HepG2 (cell line): ENCODE results near the gene ARHGDIG. TPM values are rescaled to one million over a fixed set of nuclear protein-coding genes. Genes with fewer than 3 reads are reported as not detected.

Experiments used
- ATAC-seq: fragments of 200-7000 bp; cut with Tn5 transposase; 3 replicates; pipeline ENCODE4 v1.9.1; 2020; ENCODE audit warnings: mild to moderate bottlenecking, moderate library complexity
- BruUV-seq: library from RNA; stranded (reverse); fragments of 400-500 nt; replicated peaks from 2 replicates; lab custom pipeline; 2021; lab: Mats Ljungman, UMichigan
- CTCF ChIA-PET: fragments of 300-600 bp; formaldehyde crosslinking; extraction: SDS; loops from one replicate; lab custom pipeline; 2021; ENCODE audit warnings: low total read pairs, inconsistent platforms, low intra/inter-chr PET ratio; lab: Yijun Ruan, JAX
- POLR2A ChIA-PET: fragments of 350-600 bp; sonication (Branson Sonifier 250); formaldehyde crosslinking; loops from one replicate; lab custom pipeline; 2020; ENCODE audit warnings: antibody characterized with exemption, inconsistent platforms; lab: Yijun Ruan, JAX
- DNase-seq: peaks from one replicate; pipeline ENCODE4 v3.0.0-alpha.2; 2015; ENCODE audit warnings: low spot score
- FAIRE-seq: peaks from 3 replicates; lab custom pipeline; 2011; peaks lifted over from hg19 to GRCh38; lab: Jason Lieb, UNC
- H2AFZ ChIP-seq: one replicate; pipeline ENCODE4 v1.6.1; 2011; ENCODE audit warnings: low read length, inconsistent platforms
- H3K27ac ChIP-seq: fragments of 300-600 bp; 3 replicates; pipeline ENCODE4 v1.8.0; 2011; ENCODE audit warnings: mixed run types, mild to moderate bottlenecking, mixed read lengths, low read length, inconsistent platforms; ENCODE audit not compliant: insufficient read depth; ENCODE audit errors: extremely low read length
- H3K27me3 ChIP-seq, 2 experiments: fragments of 200-600 bp in 1 of 2; 2 replicates in 1 of 2; 3 replicates in 1 of 2; pipeline versions ENCODE4 v1.6.0 to v1.8.0; 2011; ENCODE audit warnings: low read length in 2 of 2, mild to moderate bottlenecking in 2 of 2, moderate library complexity in 2 of 2, inconsistent platforms in 1 of 2; ENCODE audit not compliant: insufficient read depth in 2 of 2, control insufficient read depth in 1 of 2
- H3K36me3 ChIP-seq, 2 experiments: fragments of 200-600 bp in 1 of 2; replicated peaks in 1 of 2; 2 replicates in 1 of 2; 3 replicates in 1 of 2; pipeline versions ENCODE4 v1.5.1 to v1.8.0; 2011; ENCODE audit warnings: low read length in 2 of 2, inconsistent platforms in 1 of 2; ENCODE audit not compliant: insufficient read depth in 2 of 2, control insufficient read depth in 1 of 2
- H3K4me1 ChIP-seq: 2 replicates; pipeline ENCODE4 v1.5.1; 2012; ENCODE audit warnings: low read length, inconsistent platforms; ENCODE audit not compliant: insufficient read depth
- H3K4me2 ChIP-seq: 2 replicates; pipeline ENCODE4 v1.6.0; 2011; ENCODE audit warnings: low read depth, low read length, inconsistent platforms
- H3K4me3 ChIP-seq, 3 experiments: fragments of 200-600 bp in 1 of 3; sonication (generic), shearing (Covaris generic) in 1 of 3; replicated peaks in 1 of 3; 2 replicates each; pipeline ENCODE4 v1.5.1; 2011 to 2016; ENCODE audit warnings: low read length in 3 of 3, inconsistent platforms in 2 of 3, low read depth in 2 of 3, mild to moderate bottlenecking in 2 of 3, control low read depth in 1 of 3, mixed read lengths in 1 of 3; ENCODE audit not compliant: insufficient read depth in 1 of 3
- H3K79me2 ChIP-seq: one replicate; pipeline ENCODE4 v1.6.1; 2011; ENCODE audit warnings: low read length, inconsistent platforms; ENCODE audit not compliant: insufficient read depth
- H3K9ac ChIP-seq: 2 replicates; pipeline ENCODE4 v1.6.0; 2011; ENCODE audit warnings: mild to moderate bottlenecking, low read depth, low read length, inconsistent platforms; ENCODE audit not compliant: insufficient read depth
- H3K9me3 ChIP-seq: 2 replicates; pipeline ENCODE4 v1.5.1; 2012; ENCODE audit warnings: mild to moderate bottlenecking, low read length
- H4K20me1 ChIP-seq: 2 replicates; pipeline ENCODE4 v1.6.0; 2011; ENCODE audit warnings: inconsistent platforms, mild to moderate bottlenecking, low read length, moderate library complexity; ENCODE audit not compliant: insufficient read depth
- DNMT3B ChIP-seq: conservative IDR thresholded peaks from 2 replicates; pipeline ENCODE4 v1.6.1; 2016; ENCODE audit warnings: missing biosample characterization, control low read depth
- EP300 ChIP-seq, 3 experiments: sonication (generic) in 1 of 3; formaldehyde crosslinking in 1 of 3; IDR thresholded peaks; 2 replicates each; pipeline versions ENCODE4 v1.5.1 to v1.6.1; 2011 to 2020; ENCODE audit warnings: low read depth in 2 of 3, low read length in 2 of 3, borderline replicate concordance in 1 of 3, improper control_type of control experiment in 1 of 3, mild to moderate bottlenecking in 1 of 3, missing genetic modification reagents in 1 of 3, moderate library complexity in 1 of 3
- FOXP1 ChIP-seq, 2 experiments: fragments of 450-650 bp in 1 of 2; IDR thresholded peaks; 2 replicates each; pipeline ENCODE4 v1.6.1; 2017 to 2018; ENCODE audit warnings: antibody characterized with exemption in 1 of 2
- KLF9 ChIP-seq: IDR thresholded peaks from 2 replicates; pipeline ENCODE4 v1.6.1; 2016; ENCODE audit warnings: low read depth
- NFKBIZ ChIP-seq: IDR thresholded peaks from 2 replicates; pipeline ENCODE4 v1.6.1; 2018; ENCODE audit warnings: missing genetic modification reagents, missing compliant biosample characterization
- RARG ChIP-seq: sonication (generic); formaldehyde crosslinking; IDR thresholded peaks from 2 replicates; pipeline ENCODE4 v1.4.0; 2020; ENCODE audit warnings: low read depth, mild to moderate bottlenecking, missing genetic modification reagents
- ZFP37 ChIP-seq: sonication (generic); formaldehyde crosslinking; IDR thresholded peaks from 2 replicates; pipeline ENCODE4 v1.4.0; 2020; ENCODE audit warnings: missing genetic modification reagents, borderline replicate concordance
- ZMYM2 ChIP-seq: sonication (generic); formaldehyde crosslinking; IDR thresholded peaks from 2 replicates; pipeline ENCODE4 v1.8.0; 2022; ENCODE audit warnings: mild to moderate bottlenecking, missing genetic modification reagents
- ZNF224 ChIP-seq: sonication (generic); formaldehyde crosslinking; IDR thresholded peaks from 2 replicates; pipeline ENCODE4 v1.5.0; 2020; ENCODE audit warnings: mild to moderate bottlenecking, missing genetic modification reagents
- ZNF326 ChIP-seq: sonication (generic); formaldehyde crosslinking; IDR thresholded peaks from 2 replicates; pipeline ENCODE4 v1.4.0; 2020; ENCODE audit warnings: missing genetic modification reagents, borderline replicate concordance
- ZNF350 ChIP-seq: sonication (generic); formaldehyde crosslinking; IDR thresholded peaks from 2 replicates; pipeline ENCODE4 v1.4.0; 2020; ENCODE audit warnings: mild to moderate bottlenecking, low read depth, missing genetic modification reagents, borderline replicate concordance
- ZNF563 ChIP-seq: sonication (generic); formaldehyde crosslinking; IDR thresholded peaks from 2 replicates; pipeline ENCODE4 v1.8.0; 2022; ENCODE audit warnings: mild to moderate bottlenecking, moderate library complexity, missing genetic modification reagents
- WGBS: methylation state at CpG from one replicate; pipeline ENCODE4 v1.1.6; 2017; ENCODE audit warnings: low lambda C conversion rate; 5-methylcytosine and 5-hydroxymethylcytosine counted together
- in situ Hi-C: cut with HindIII; loops from 2 replicates; pipeline ENCODE4 v1.10.0; 2017; ENCODE audit warnings: low pct_unique_long_range_greater_than_20kb; ENCODE audit not compliant: extremely low pct_ligation_motif_present
- intact Hi-C: fragments of 100-400 bp; cut with micrococcal nuclease; formaldehyde crosslinking; loops from one replicate; pipeline ENCODE4 v1.10.0; 2022; ENCODE audit not compliant: unreplicated experiment
- polyA plus RNA-seq, 8 experiments: library from polyadenylated mRNA; depleted of rRNA in 3 of 8; stranded (reverse) in 7 of 8; unstranded in 1 of 8; fragments of >200 nt; fragmentation: Illumina TruSeq in 4 of 8; extraction: Trizol in 4 of 8; gene quantifications; 2 replicates each; pipeline versions ENCODE4 v1.2.1 to v1.2.3, GENCODE V29; 2011 to 2016; ENCODE audit warnings: low read depth in 4 of 8, missing spikeins in 1 of 8, mixed read lengths in 1 of 8; ENCODE audit not compliant: insufficient read depth in 1 of 8
- total RNA-seq, 5 experiments: library from RNA; depleted of rRNA; stranded (reverse); fragments of >200 nt; fragmentation: Illumina TruSeq; extraction: Trizol; gene quantifications; 2 replicates each; pipeline ENCODE4 v1.2.3, GENCODE V29; 2016; ENCODE audit warnings: low read depth in 1 of 5
- TF ChIP-seq, protein P1 (sequence below): sonication (generic); formaldehyde crosslinking; IDR thresholded peaks from 2 replicates; pipeline ENCODE4 v1.4.0; 2020; ENCODE audit warnings: mild to moderate bottlenecking, missing genetic modification reagents
- TF ChIP-seq, protein P2 (sequence below): sonication (generic); formaldehyde crosslinking; IDR thresholded peaks from 2 replicates; pipeline ENCODE4 v1.4.0; 2020; ENCODE audit warnings: mild to moderate bottlenecking, missing genetic modification reagents
- TF ChIP-seq, protein P3 (sequence below): sonication (generic); formaldehyde crosslinking; IDR thresholded peaks from 2 replicates; pipeline ENCODE4 v1.4.0; 2020; ENCODE audit warnings: missing genetic modification reagents
- TF ChIP-seq, protein P4 (sequence below): sonication (generic); formaldehyde crosslinking; IDR thresholded peaks from 2 replicates; pipeline ENCODE4 v1.8.1; 2022; ENCODE audit warnings: mild to moderate bottlenecking, missing genetic modification reagents

Gene ARHGDIG
- total and polyA plus RNA-seq, 2 of the 13 experiments (the other 11 are each of a cell fraction or from before 2014, with no cell fraction given) = 0.24 to 0.48 TPM

DNA sequence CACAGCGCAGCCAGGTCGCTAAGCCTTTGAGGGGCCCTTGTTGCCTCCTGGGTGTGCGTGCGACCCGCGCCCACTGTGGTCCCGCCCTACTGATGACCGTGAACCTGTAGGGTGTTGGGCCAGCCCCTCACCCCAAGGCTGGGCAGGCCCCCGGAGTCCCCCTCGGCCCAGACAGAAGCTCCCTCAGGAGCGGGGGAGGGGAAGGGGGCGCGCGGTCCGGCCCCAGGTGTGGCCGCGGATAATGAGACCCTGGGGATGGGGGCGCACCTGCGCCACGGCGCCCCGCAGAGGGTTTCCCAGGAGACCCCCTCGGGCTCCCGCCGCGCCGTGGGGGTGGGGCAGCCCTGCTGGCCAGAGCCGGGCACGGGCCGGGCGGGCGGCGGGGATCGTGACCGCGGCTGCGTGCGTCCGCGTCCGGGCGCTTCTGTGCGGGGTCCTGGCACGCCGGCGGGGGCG is 358 bp upstream of the ARHGDIG start:
- Histone ChIP-seq H3K4me1 (peaks cover 18% of the 10 kb centered on the region), H3K79me2 (no peaks in the 10 kb centered on the region), H3K9ac (no peak overlapping the region), H3K27ac (no peak overlapping the region), H3K9me3 (no peaks in the 10 kb centered on the region), H2AFZ (no peak overlapping the region), H3K4me2 (0 out of 2 replicates have a peak overlapping the region, but pooled peaks have one; percentile 32), H3K36me3 (no peaks in the 10 kb centered on the region), H4K20me1 (no peaks in the 10 kb centered on the region), H3K4me3 (peak overlapping the region in 2 of 3 experiments; percentile 9 to 46; a peak in 2 of 6 replicates), H3K27me3 (peaks cover 9 to 54% of the 10 kb centered on the region in 2 experiments; a peak in 4 of 5 replicates)
- in situ Hi-C loops = no loop called here
- no CpG with 5 or more reads among the region's 47 CpGs for WGBS
- POLR2A ChIA-PET = interaction anchor here (2.3 kb wide), 1 partner anchor 45 kb away, joined by 7 read pairs; the partner anchor contains the start of gene FAM234A
- CTCF ChIA-PET = no interaction called here
- no TSS peak for BruUV-seq
- ATAC-seq (no peak), FAIRE-seq (no peak), DNase-seq (no peak)
- intact Hi-C loops = no loop called here
- TF ChIP-seq KLF9 (no peak), ZNF350 (CRISPR knock-in tag) (no peak), ZFP37 (CRISPR knock-in tag) (no peak), ZNF563 (CRISPR knock-in tag) (no peak), ZNF224 (CRISPR knock-in tag) (no peak), FOXP1 (IDR thresholded peaks at IDR 0.05) (no peak), FOXP1 (CRISPR knock-in tag; IDR thresholded peaks at IDR 0.05) (no peak), RARG (no peak), ZNF326 (no peak), NFKBIZ (no peak), EP300 (IDR thresholded peaks at IDR 0.05; ENCODE audit: low read depth in 2 of 2, low read length in 2 of 2) (no peak), EP300 (CRISPR knock-in tag; IDR thresholded peaks at IDR 0.05; ENCODE audit: borderline replicate concordance) (no peak), DNMT3B (CRISPR knock-in tag) (no peak), ZMYM2 (no peak)
- TF ChIP-seq, protein P1, sequence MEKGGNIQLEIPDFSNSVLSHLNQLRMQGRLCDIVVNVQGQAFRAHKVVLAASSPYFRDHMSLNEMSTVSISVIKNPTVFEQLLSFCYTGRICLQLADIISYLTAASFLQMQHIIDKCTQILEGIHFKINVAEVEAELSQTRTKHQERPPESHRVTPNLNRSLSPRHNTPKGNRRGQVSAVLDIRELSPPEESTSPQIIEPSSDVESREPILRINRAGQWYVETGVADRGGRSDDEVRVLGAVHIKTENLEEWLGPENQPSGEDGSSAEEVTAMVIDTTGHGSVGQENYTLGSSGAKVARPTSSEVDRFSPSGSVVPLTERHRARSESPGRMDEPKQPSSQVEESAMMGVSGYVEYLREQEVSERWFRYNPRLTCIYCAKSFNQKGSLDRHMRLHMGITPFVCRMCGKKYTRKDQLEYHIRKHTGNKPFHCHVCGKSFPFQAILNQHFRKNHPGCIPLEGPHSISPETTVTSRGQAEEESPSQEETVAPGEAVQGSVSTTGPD = no peak
- TF ChIP-seq, protein P2, sequence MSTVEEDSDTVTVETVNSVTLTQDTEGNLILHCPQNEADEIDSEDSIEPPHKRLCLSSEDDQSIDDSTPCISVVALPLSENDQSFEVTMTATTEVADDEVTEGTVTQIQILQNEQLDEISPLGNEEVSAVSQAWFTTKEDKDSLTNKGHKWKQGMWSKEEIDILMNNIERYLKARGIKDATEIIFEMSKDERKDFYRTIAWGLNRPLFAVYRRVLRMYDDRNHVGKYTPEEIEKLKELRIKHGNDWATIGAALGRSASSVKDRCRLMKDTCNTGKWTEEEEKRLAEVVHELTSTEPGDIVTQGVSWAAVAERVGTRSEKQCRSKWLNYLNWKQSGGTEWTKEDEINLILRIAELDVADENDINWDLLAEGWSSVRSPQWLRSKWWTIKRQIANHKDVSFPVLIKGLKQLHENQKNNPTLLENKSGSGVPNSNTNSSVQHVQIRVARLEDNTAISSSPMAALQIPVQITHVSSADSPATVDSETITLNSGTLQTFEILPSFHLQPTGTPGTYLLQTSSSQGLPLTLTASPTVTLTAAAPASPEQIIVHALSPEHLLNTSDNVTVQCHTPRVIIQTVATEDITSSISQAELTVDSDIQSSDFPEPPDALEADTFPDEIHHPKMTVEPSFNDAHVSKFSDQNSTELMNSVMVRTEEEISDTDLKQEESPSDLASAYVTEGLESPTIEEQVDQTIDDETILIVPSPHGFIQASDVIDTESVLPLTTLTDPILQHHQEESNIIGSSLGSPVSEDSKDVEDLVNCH = no peak
- TF ChIP-seq, protein P3, sequence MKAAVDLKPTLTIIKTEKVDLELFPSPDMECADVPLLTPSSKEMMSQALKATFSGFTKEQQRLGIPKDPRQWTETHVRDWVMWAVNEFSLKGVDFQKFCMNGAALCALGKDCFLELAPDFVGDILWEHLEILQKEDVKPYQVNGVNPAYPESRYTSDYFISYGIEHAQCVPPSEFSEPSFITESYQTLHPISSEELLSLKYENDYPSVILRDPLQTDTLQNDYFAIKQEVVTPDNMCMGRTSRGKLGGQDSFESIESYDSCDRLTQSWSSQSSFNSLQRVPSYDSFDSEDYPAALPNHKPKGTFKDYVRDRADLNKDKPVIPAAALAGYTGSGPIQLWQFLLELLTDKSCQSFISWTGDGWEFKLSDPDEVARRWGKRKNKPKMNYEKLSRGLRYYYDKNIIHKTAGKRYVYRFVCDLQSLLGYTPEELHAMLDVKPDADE (CRISPR knock-in tag) = no peak
- TF ChIP-seq, protein P4, sequence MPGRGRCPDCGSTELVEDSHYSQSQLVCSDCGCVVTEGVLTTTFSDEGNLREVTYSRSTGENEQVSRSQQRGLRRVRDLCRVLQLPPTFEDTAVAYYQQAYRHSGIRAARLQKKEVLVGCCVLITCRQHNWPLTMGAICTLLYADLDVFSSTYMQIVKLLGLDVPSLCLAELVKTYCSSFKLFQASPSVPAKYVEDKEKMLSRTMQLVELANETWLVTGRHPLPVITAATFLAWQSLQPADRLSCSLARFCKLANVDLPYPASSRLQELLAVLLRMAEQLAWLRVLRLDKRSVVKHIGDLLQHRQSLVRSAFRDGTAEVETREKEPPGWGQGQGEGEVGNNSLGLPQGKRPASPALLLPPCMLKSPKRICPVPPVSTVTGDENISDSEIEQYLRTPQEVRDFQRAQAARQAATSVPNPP (CRISPR knock-in tag) = no peak
